ENCODE measurements around the gene RASGRP3.

The RASGRP3 gene

GRCh38 chr2:33476131-33476792, at the start of gene RASGRP3:
Gene RASGRP3, plus strand, starts transcription at chr2:33476649. Its CDS starts 38,488 bp downstream, at chr2:33515137.
- DNase-seq (ENCODE audit: low spot score): peak; percentile 92

- no peak for DNase-seq (ENCODE audit: low spot score)
Observed at GRCh38 chr2:33426666-33427231, 49.7 kb upstream of the RASGRP3 start.

GRCh38 chr2:33430077-33430476, 46.4 kb upstream of the RASGRP3 start:
- no peak for DNase-seq (ENCODE audit: low spot score)

- DNase-seq (ENCODE audit: low spot score): no peak
Observed at GRCh38 chr2:33430856-33431255, 45.6 kb upstream of the RASGRP3 start.

- no peak for DNase-seq (ENCODE audit: low spot score)
Observed at GRCh38 chr2:33432871-33433270, 43.6 kb upstream of the RASGRP3 start.

- no peak for DNase-seq (ENCODE audit: low spot score)
Observed at GRCh38 chr2:33433279-33434235, 42.9 kb upstream of the RASGRP3 start.

GRCh38 chr2:33435518-33435917, 40.9 kb upstream of the RASGRP3 start:
- no peak for DNase-seq (ENCODE audit: low spot score)

- no peak for DNase-seq (ENCODE audit: low spot score)
Observed at GRCh38 chr2:33436083-33436482, 40.4 kb upstream of the RASGRP3 start.

- DNase-seq (ENCODE audit: low spot score): no peak
Observed at GRCh38 chr2:33437297-33437696, 39.2 kb upstream of the RASGRP3 start.

- no peak for DNase-seq (ENCODE audit: low spot score)
Observed at GRCh38 chr2:33437815-33438214, 38.6 kb upstream of the RASGRP3 start.

GRCh38 chr2:33441235-33441810, 35.1 kb upstream of the RASGRP3 start:
- peak; percentile 93 for DNase-seq (ENCODE audit: low spot score)

- DNase-seq (ENCODE audit: low spot score): peak; percentile 34
Observed at GRCh38 chr2:33442052-33442451, 34.4 kb upstream of the RASGRP3 start.

- peak; percentile 92 for DNase-seq (ENCODE audit: low spot score)
Observed at GRCh38 chr2:33442528-33443079, 33.8 kb upstream of the RASGRP3 start.

GRCh38 chr2:33443274-33443829, 33.1 kb upstream of the RASGRP3 start:
- DNase-seq (ENCODE audit: low spot score): peak; percentile 24

GRCh38 chr2:33444967-33445366, 31.5 kb upstream of the RASGRP3 start:
- no peak for DNase-seq (ENCODE audit: low spot score)

- DNase-seq (ENCODE audit: low spot score): no peak
Observed at GRCh38 chr2:33448220-33448899, 28.1 kb upstream of the RASGRP3 start.

GRCh38 chr2:33451214-33451613, 25.2 kb upstream of the RASGRP3 start:
- DNase-seq (ENCODE audit: low spot score): no peak

GRCh38 chr2:33451825-33452224, 24.6 kb upstream of the RASGRP3 start:
- no peak for DNase-seq (ENCODE audit: low spot score)

GRCh38 chr2:33452545-33452944, 23.9 kb upstream of the RASGRP3 start:
- DNase-seq (ENCODE audit: low spot score): no peak

GRCh38 chr2:33453905-33454479, 22.5 kb upstream of the RASGRP3 start:
- DNase-seq (ENCODE audit: low spot score): no peak

Measured in globus pallidus (tissue), 1 donor.